Mucosa of gallbladder (tissue), 1 donor: ENCODE data around the gene TPGS1. TPM values are rescaled to one million over a fixed set of nuclear protein-coding genes. Genes with fewer than 3 reads are reported as not detected.

Experiments
- DNase-seq: peaks from one replicate; pipeline ENCODE4 v3.0.0-alpha.2; 2020; ENCODE audit warnings: low spot score
- total RNA-seq: library from RNA; stranded (reverse); gene quantifications from one replicate; pipeline ENCODE4 v1.2.1, GENCODE V29; 2021
- donor health status: DM: no; HTN: no; CAD: no.

The TPGS1 gene
- total RNA-seq, 1 donor from 2014 or later = 33.8 TPM

- no peak for DNase-seq
Observed at GRCh38 chr19:539429-540030, 32.2 kb downstream of the TPGS1 start.

GRCh38 chr19:540867-541637 lies 33.8 kb downstream of the TPGS1 start:
- DNase-seq = no peak

- no peak for DNase-seq
Observed at GRCh38 chr19:541699-542098, 34.4 kb downstream of the TPGS1 start.

- no peak for DNase-seq
Observed at GRCh38 chr19:542173-542866, 35.0 kb downstream of the TPGS1 start.

GRCh38 chr19:543910-544608 lies 36.8 kb downstream of the TPGS1 start, which contains the start of gene GZMM:
Gene GZMM (plus strand): TSS chr19:544053. CDS start chr19:544072, 19 bp downstream.
- no peak for DNase-seq

- DNase-seq = no peak
Observed at GRCh38 chr19:547117-547516, 39.8 kb downstream of the TPGS1 start.

- DNase-seq = no peak
Observed at GRCh38 chr19:547836-548720, 40.8 kb downstream of the TPGS1 start.

- no peak for DNase-seq
Observed at GRCh38 chr19:548886-549830, 41.9 kb downstream of the TPGS1 start.

GRCh38 chr19:554817-555216 lies 47.5 kb downstream of the TPGS1 start:
- DNase-seq = no peak

GRCh38 chr19:555474-555808 lies 48.1 kb downstream of the TPGS1 start:
- no peak for DNase-seq

GRCh38 chr19:556611-557382 lies 49.5 kb downstream of the TPGS1 start:
- no peak for DNase-seq

- DNase-seq = no peak
Observed at GRCh38 chr19:558770-559439, 51.6 kb downstream of the TPGS1 start.

- no peak for DNase-seq
Observed at GRCh38 chr19:560121-560520, 52.8 kb downstream of the TPGS1 start.

- peak; percentile 79 for DNase-seq
Observed at GRCh38 chr19:566403-566802, 59.1 kb downstream of the TPGS1 start.

GRCh38 chr19:566844-567243 lies 59.5 kb downstream of the TPGS1 start:
- no peak for DNase-seq

GRCh38 chr19:567296-567900 lies 60.1 kb downstream of the TPGS1 start:
- no peak for DNase-seq
